IPS DF 6.9 (cell line): ENCODE data around the gene CALR3.
A peak's percentile ranks its signal among the peaks of the same experiment; 100 is the strongest.
"Not testable (repeated sequence)": the region's sequence is repeated elsewhere in the genome, so short reads cannot be mapped to it uniquely, and the experiment has no call there.

ENCODE experiments used
- DNase-seq: peaks from one replicate; pipeline ENCODE4 v3.0.0-alpha.2; 2013; ENCODE audit warnings: low read depth, low spot score
- H3K27ac ChIP-seq: one replicate; pipeline ENCODE4 v1.5.1; 2013; ENCODE audit warnings: low read length, control low read depth
- H3K27me3 ChIP-seq: 2 replicates; pipeline ENCODE4 v1.6.1; 2013; ENCODE audit warnings: mild to moderate bottlenecking, low read length; ENCODE audit not compliant: control insufficient read depth, insufficient read depth
- H3K36me3 ChIP-seq: 2 replicates; pipeline ENCODE4 v1.6.1; 2013; ENCODE audit warnings: low read length; ENCODE audit not compliant: control insufficient read depth, insufficient read depth
- H3K4me1 ChIP-seq: 2 replicates; pipeline ENCODE4 v1.6.1; 2013; ENCODE audit warnings: low read length; ENCODE audit not compliant: control insufficient read depth, insufficient read depth
- H3K4me3 ChIP-seq: 2 replicates; pipeline ENCODE4 v1.5.1; 2013; ENCODE audit warnings: mild to moderate bottlenecking, low read length
- H3K9me3 ChIP-seq: 2 replicates; pipeline ENCODE4 v1.6.1; 2013; ENCODE audit warnings: low read length, inconsistent platforms; ENCODE audit not compliant: control insufficient read depth, insufficient read depth
- WGBS: extraction: QIAGEN DNeasy Blood & Tissue Kit; methylation state at CpG from one replicate; pipeline ENCODE4 v1.1.7; 2013; ENCODE audit warnings: mixed read lengths, missing lambda C conversion rate; ENCODE audit not compliant: insufficient read length, insufficient coverage; 5-methylcytosine and 5-hydroxymethylcytosine counted together

Gene CALR3

DNA sequence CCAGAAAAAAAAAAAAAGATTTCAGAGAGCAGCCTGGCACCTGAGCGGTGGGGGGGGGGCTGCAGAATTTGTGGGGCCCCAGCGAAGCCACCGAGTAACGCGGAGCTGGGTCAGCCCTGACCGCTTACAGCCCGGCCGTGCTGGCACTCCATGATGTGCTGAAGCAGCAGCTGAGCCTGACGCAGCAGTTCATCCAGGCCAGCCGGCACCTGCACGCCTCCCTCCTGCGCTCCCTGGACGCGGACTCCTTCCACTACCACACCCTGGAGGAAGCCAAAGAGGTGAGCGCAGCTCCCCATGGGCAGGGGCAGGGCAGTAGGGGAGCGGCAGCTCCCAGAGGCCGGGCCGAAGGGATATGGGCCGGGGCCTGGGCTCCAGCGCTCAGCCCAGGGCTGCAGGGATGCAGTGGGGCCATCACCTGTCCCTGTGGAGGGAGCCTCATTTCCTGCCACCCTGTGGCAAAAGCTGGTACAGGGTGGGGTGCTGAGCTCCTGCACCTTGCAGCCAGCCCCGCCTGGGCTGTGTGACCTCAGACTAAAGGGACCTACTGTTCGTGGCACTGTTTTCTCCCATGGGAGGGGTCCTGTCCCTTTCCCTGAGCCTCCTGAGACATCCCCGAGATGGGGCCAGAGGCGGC lies 18.5 kb upstream of the CALR3 start:
- Histone ChIP-seq H3K27ac (no peak overlapping the region), H3K4me3 (no peak overlapping the region), H3K36me3 (peaks cover 25% of the 10 kb centered on the region), H3K27me3 (no peaks in the 10 kb centered on the region), H3K9me3 (no peaks in the 10 kb centered on the region), H3K4me1 (peaks cover 2% of the 10 kb centered on the region; the same call in 1 of the 2 replicates)
- no CpG with 5 or more reads among the region's 24 CpGs for WGBS
- no peak for DNase-seq

DNA sequence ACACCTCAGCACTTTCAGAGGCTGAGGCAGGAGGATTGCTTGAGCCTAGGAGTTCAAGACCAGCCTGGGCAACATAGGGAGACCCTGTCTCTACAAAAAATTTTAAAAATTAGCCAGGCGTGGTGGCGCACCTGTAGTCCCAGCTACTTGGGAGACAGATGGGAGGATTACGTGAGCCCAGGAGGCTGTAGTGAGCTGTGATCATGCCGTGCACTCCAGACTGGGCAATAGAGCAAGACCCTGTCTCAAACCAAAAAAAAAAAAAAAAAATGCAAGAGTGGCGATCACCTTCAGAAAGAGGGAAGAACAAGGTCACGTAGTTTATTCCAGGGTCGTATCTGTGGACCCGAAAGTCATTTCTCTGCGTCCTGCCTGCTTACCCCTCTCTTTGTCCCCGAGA lies 16.6 kb upstream of the CALR3 start:
- not testable (repeated sequence) for H3K9me3 ChIP-seq, H3K4me3 ChIP-seq, DNase-seq, H3K4me1 ChIP-seq, H3K36me3 ChIP-seq, H3K27me3 ChIP-seq, H3K27ac ChIP-seq
- WGBS = no CpG with 5 or more reads among the region's 10 CpGs

DNA sequence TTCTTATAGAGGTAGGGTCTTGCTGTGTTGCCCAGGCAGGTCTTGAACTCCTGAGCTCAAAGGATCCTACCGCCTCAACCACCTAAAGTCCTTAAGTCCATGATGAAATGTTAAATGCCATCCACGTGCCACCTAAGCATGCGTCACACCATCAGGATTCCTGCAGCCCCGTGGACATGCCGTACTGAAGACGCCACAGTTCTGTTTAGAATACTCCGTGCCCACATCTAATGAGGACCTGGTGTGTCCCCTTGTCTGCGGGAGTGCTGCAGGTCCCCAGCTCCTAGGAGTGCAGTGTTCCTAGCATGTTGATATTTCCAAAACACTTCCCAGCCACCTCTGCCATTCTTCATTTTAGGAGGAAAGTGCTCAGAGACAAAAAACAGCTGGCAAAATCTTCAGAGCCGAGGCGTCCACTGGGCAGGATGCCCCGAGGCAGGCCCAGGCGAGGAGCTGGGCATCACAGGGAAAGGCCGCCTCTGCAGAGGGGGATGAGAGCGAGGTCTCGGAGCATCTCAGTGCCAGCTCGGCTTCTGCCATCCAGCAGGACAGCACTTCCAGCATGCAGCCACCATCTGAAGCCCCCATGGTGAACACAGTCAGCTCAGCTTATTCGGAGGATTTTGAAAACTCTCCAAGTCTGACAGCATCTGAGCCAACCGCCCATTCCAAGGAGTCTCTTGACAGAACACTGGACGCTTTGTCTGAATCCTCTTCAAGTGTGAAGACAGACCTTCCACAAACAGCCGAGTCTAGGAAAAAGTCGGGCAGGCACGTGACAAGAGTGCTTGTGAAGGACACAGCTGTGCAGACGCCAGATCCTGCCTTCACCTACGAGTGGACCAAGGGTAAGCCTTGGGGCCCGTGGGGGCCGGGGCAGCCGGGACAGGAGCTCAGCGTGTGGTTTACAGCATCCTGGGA lies 13.4 kb upstream of the CALR3 start:
- DNase-seq = no peak
- Histone ChIP-seq H3K4me3 (no peak overlapping the region), H3K4me1 (peaks cover 1% of the 10 kb centered on the region; the same call in 1 of the 2 replicates), H3K36me3 (no peaks in the 10 kb centered on the region; the same call in 1 of the 2 replicates), H3K27me3 (no peaks in the 10 kb centered on the region), H3K9me3 (no peaks in the 10 kb centered on the region), H3K27ac (no peak overlapping the region)
- WGBS = no CpG with 5 or more reads among the region's 28 CpGs

DNA sequence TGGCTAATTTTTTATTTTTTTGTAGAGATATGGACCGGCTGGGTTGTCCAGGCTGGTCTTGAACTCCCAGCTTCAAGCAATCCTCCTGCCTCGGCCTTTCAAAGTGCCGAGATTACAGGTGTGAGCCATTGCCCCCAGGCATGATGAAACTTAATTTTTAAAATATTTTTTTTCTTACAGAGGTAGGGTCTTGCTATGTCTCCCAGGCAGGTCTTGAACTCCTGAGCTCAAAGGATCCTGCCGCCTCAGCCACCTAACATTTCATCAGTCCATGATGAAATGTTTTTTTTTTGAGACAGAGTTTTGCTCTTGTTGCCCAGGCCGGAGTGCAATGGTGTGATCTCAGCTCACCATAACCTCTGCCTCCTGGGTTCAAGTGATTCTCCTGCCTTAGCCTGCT lies 12.6 kb upstream of the CALR3 start:
- no peaks in the 10 kb centered on the region for H3K9me3 ChIP-seq
- no peaks in the 10 kb centered on the region for H3K27me3 ChIP-seq
- H3K36me3 ChIP-seq = no peaks in the 10 kb centered on the region
- WGBS = no CpG with 5 or more reads among the region's 5 CpGs
- no peaks in the 10 kb centered on the region for H3K4me1 ChIP-seq
- no peak overlapping the region for H3K4me3 ChIP-seq
- H3K27ac ChIP-seq = no peak overlapping the region
- no peak for DNase-seq

DNA sequence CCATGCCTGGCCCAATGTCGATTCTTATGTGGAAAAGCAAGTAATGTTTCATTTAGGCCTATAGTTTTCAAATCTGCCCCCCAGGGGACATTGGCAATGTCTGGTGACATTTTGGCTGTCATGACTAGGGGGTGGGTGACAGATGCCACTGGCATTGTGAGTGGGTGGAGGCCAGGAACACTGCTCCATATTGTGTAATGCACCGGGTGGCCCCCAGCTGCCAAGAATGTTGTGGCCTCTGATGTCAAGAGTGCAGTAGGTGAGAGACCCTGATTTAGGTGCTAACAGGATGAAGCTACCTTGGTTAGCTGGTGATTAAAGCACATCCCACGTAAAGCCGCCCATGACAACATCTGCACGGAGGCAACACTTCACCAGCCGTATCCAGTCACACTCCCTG lies 11.0 kb upstream of the CALR3 start:
- Histone ChIP-seq H3K36me3 (no peaks in the 10 kb centered on the region), H3K4me3 (no peak overlapping the region), H3K27me3 (no peaks in the 10 kb centered on the region), H3K9me3 (no peaks in the 10 kb centered on the region), H3K27ac (no peak overlapping the region), H3K4me1 (no peaks in the 10 kb centered on the region)
- no CpG with 5 or more reads among the region's 6 CpGs for whole genome bisulfite sequencing
- DNase-seq = no peak

DNA sequence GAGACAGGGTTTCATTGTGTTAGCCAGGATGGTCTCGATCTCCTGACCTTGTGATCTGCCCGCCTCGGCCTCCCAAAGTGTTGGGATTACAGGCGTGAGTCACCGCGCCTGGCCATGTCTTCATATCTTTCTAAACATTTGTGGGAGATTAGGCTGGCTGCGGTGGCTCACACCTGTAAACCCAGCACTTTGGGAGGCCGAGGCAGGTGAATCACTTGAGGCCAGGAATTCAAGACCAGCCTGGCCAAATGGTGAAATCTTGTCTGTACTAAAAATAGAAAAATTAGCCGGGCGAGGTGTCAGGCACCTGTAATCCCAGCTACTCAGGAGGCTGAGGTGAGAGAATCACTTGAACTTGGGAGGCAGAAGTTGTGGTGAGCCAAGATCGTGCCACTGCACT lies 10.2 kb upstream of the CALR3 start:
- DNase-seq, H3K9me3 ChIP-seq, H3K4me1 ChIP-seq, H3K27me3 ChIP-seq, H3K4me3 ChIP-seq, H3K27ac ChIP-seq, H3K36me3 ChIP-seq: not testable (repeated sequence)
- no CpG with 5 or more reads among the region's 11 CpGs for WGBS

DNA sequence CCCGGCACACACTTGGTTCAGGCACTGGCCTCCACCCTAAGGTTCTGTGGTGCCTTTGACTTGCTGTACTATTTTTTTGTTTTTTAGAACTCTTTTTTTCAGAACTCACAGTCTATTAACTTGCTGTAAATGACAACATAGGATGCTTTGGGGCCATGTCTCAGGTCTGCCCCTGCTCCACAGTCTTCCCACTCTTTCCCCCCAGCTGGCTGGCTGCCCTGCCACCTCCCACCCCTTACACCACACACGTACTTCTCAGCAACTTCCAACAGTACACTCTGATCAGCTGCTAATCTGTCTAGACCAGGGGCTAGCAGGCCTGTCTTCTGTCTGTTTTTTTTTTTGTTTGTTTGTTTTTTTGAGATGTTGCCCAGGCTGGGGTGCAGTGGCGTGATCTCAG lies 8.3 kb upstream of the CALR3 start:
- WGBS = no CpG with 5 or more reads among the region's 3 CpGs
- Histone ChIP-seq H3K4me3 (no peak overlapping the region), H3K36me3 (no peaks in the 10 kb centered on the region), H3K9me3 (no peaks in the 10 kb centered on the region), H3K27ac (no peak overlapping the region), H3K27me3 (no peaks in the 10 kb centered on the region), H3K4me1 (no peaks in the 10 kb centered on the region)
- DNase-seq = no peak

DNA sequence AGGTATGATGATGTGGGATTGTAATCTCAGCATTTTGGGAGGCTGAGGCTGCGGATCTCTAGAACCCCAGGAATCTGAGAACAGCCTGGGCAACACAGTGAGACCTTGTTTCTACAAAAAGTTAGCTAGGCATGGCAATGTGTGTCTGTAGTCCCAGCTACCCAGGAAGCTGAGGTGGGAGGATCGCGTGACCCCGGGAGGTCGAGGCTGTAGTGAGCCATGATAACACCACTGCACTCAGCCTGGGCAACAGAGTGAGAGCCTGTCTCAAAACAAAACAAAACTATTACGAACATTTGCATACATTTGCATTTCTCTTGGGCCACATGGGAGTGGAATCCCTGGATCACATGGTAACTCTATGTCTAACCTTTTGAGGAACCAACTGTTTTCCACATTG lies 1.9 kb upstream of the CALR3 start:
- Histone ChIP-seq H3K4me3 (no peak overlapping the region), H3K4me1 (no peaks in the 10 kb centered on the region), H3K36me3 (no peaks in the 10 kb centered on the region), H3K9me3 (no peaks in the 10 kb centered on the region), H3K27me3 (no peaks in the 10 kb centered on the region), H3K27ac (no peak overlapping the region)
- WGBS = no CpG with 5 or more reads among the region's 6 CpGs
- no peak for DNase-seq

DNA sequence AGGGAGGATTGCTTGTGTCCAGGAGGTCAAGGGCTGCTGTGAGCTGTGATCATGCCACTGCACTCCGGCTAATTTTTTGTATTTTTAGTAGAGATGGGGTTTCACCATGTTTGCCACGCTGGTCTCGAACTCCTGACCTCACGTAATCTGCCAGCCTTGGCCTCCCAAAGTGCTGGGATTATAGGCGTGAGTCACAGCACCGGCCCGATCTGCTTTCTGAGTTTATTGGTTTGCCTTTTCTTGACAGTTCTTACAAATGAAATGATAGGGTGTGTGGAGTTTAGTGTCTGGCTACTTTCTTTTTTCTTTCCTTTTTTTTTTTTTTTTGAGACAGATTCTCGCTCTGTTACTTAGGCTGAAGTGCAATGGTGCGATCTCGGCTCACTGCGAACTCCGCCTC lies 1.1 kb upstream of the CALR3 start:
- Histone ChIP-seq H3K27me3 (no peaks in the 10 kb centered on the region), H3K9me3 (no peaks in the 10 kb centered on the region), H3K4me3 (no peak overlapping the region), H3K27ac (no peak overlapping the region), H3K36me3 (no peaks in the 10 kb centered on the region), H3K4me1 (no peaks in the 10 kb centered on the region)
- DNase-seq = no peak
- WGBS = no CpG with 5 or more reads among the region's 12 CpGs

DNA sequence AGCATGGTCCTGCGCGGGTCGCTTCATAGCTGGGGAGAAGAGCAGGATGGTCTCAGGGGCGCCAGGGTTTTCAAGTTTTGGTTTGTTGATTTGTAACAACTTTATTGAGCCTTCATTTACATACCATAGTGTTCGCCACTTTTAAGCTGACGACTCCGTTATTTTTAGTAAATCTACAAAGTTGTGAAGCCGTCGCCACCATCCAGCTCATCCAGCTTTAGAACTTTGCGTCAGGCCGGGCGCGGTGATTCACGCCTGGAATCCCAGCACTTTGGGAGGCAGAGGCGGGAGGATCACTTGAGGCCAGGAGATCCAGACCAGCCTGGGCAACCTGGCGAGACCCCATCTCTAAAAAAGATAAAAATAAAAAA lies 631 bp upstream of the CALR3 start:
- Histone ChIP-seq H3K4me1 (no peaks in the 10 kb centered on the region), H3K9me3 (no peaks in the 10 kb centered on the region), H3K27ac (no peak overlapping the region), H3K4me3 (peak overlapping the region; percentile 76), H3K27me3 (no peaks in the 10 kb centered on the region), H3K36me3 (no peaks in the 10 kb centered on the region)
- no CpG with 5 or more reads among the region's 16 CpGs for WGBS
- DNase-seq = no peak

DNA sequence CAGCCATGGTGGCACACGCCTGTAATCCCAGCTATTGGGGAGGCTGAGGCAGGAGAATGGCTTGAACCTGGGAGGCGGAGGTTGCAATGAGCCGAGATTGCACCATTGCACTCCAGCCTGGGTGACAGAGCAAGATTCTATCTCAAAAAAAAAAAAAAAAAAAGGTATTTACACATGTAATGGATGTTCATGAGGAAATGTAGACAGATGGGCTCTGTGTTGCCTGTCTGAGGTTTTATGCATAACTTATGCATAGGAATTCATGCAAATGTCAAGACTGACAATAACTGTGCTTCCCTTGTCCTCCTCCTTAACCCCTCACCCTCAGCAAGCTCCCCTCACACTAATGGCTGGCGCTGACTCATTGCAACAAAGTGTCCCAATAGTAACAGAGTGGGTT lies 9.5 kb downstream of the CALR3 start:
- not testable (repeated sequence) for H3K27me3 ChIP-seq, DNase-seq, H3K27ac ChIP-seq, H3K4me3 ChIP-seq, H3K9me3 ChIP-seq, H3K4me1 ChIP-seq, H3K36me3 ChIP-seq
- WGBS = no CpG with 5 or more reads among the region's 4 CpGs
